Left lung (tissue), 10 donors: ENCODE measurements around the gene NDN. TPM values are rescaled to one million over a fixed set of nuclear protein-coding genes. Genes with fewer than 3 reads are reported as not detected.

ENCODE experiments used
- ATAC-seq: fragments of 200-7000 bp; cut with Tn5 transposase; one replicate; pipeline ENCODE4 v1.9.1; 2020; ENCODE audit warnings: moderate library complexity
- DNase-seq, 4 donors: peaks; one replicate each; pipeline ENCODE4 v3.0.0-alpha.2; 2013 to 2020
- H3K27ac ChIP-seq, 2 donors: fragments of 200-600 bp; sonication (generic) in 1 of 2; one replicate each; pipeline versions ENCODE4 v1.5.0 to v1.8.0; 2020 to 2021
- H3K27me3 ChIP-seq, 2 donors: fragments of 200-600 bp; sonication (generic) in 1 of 2; one replicate each; pipeline versions ENCODE4 v1.5.0 to v1.8.0; 2020 to 2021
- H3K36me3 ChIP-seq, 2 donors: fragments of 200-600 bp; sonication (generic) in 1 of 2; one replicate each; pipeline versions ENCODE4 v1.5.0 to v1.8.0; 2020 to 2021
- H3K4me1 ChIP-seq, 2 donors: fragments of 200-600 bp; one replicate each; pipeline ENCODE4 v1.8.0; 2021
- H3K4me3 ChIP-seq, 2 donors: fragments of 200-600 bp; sonication (generic) in 1 of 2; one replicate each; pipeline versions ENCODE4 v1.5.0 to v1.8.0; 2020 to 2021; ENCODE audit warnings: mild to moderate bottlenecking in 1 of 2
- H3K9me3 ChIP-seq, 2 donors: fragments of 200-600 bp; sonication (generic) in 1 of 2; one replicate each; pipeline versions ENCODE4 v1.5.0 to v1.8.0; 2020 to 2021
- CTCF ChIP-seq, 2 donors: fragments of 200-600 bp; sonication (generic) in 1 of 2; IDR thresholded peaks; one replicate each; pipeline versions ENCODE4 v1.5.0 to v1.8.0; 2021; ENCODE audit warnings: antibody characterized with exemption in 2 of 2
- intact Hi-C, 2 donors: fragments of 100-400 bp; cut with DNase I; formaldehyde crosslinking; loops; one replicate each; pipeline versions ENCODE4 v1.11.2 to v1.14.2; 2022
- polyA plus RNA-seq, 6 donors: library from polyadenylated mRNA; unstranded; fragments of 120-200 nt; gene quantifications; one replicate each; pipeline ENCODE4 v1.2.1, GENCODE V29; 2013; ENCODE audit not compliant: insufficient read length in 6 of 6
- total RNA-seq, 2 donors: library from RNA; stranded (reverse); fragmentation: NEBNext Ultra II Directional; extraction: Animal tissue kit (Norgen Biotek cat#: 25700); gene quantifications; one replicate each; pipeline ENCODE4 v1.2.1, GENCODE V29; 2021
- donor health status: DM: no; HTN: yes; CAD: no.
- donor health status: DM: no; HTN: no; CAD: no.

NDN gene
- total and polyA plus RNA-seq, 8 donors = 41.7 to 114 (median 91.2) TPM

GRCh38 chr15:23686466-23687142 is 501 bp downstream of the NDN start:
- ATAC-seq (peak; percentile 50), DNase-seq (peak in 1 of 4 donors; percentile 71)
- H3K27me3 ChIP-seq = peaks cover 0 to 12% of the 10 kb centered on the region in 2 donors
- no peak overlapping the region for H3K27ac ChIP-seq
- no peaks in the 10 kb centered on the region for H3K36me3 ChIP-seq
- H3K4me3 ChIP-seq = peak overlapping the region; percentile 41 to 42
- H3K9me3 ChIP-seq = peaks cover 0 to 3% of the 10 kb centered on the region in 2 donors
- H3K4me1 ChIP-seq = peaks cover 0 to 6% of the 10 kb centered on the region in 2 donors
- TF ChIP-seq CTCF (IDR thresholded peaks at IDR 0.05) = no peak
- intact Hi-C loops = no loop called here

- Histone ChIP-seq H3K27ac (no peak overlapping the region), H3K36me3 (no peaks in the 10 kb centered on the region), H3K9me3 (no peaks in the 10 kb centered on the region), H3K27me3 (no peaks in the 10 kb centered on the region), H3K4me1 (no peaks in the 10 kb centered on the region), H3K4me3 (no peak overlapping the region)
- DNase-seq (no peak), ATAC-seq (no peak)
- intact Hi-C loops = no loop called here
- TF ChIP-seq CTCF (IDR thresholded peaks at IDR 0.05) = no peak
These were observed 15.6 kb downstream of the NDN start for GRCh38 chr15:23671481-23671880.

GRCh38 chr15:23670970-23671369 is 16.1 kb downstream of the NDN start:
- Histone ChIP-seq H3K27me3 (no peaks in the 10 kb centered on the region), H3K27ac (no peak overlapping the region), H3K4me3 (no peak overlapping the region), H3K4me1 (no peaks in the 10 kb centered on the region), H3K9me3 (no peaks in the 10 kb centered on the region), H3K36me3 (no peaks in the 10 kb centered on the region)
- intact Hi-C loops = no loop called here
- ATAC-seq (no peak), DNase-seq (no peak)
- TF ChIP-seq CTCF (IDR thresholded peaks at IDR 0.05) = no peak

- no peaks in the 10 kb centered on the region for H3K36me3 ChIP-seq
- H3K9me3 ChIP-seq = no peaks in the 10 kb centered on the region
- H3K27ac ChIP-seq = no peak overlapping the region
- ATAC-seq = no peak
- no peak for TF ChIP-seq CTCF (IDR thresholded peaks at IDR 0.05)
- DNase-seq = no peak
- no peaks in the 10 kb centered on the region for H3K27me3 ChIP-seq
- no peaks in the 10 kb centered on the region for H3K4me1 ChIP-seq
- no peak overlapping the region for H3K4me3 ChIP-seq
- intact Hi-C loops = no loop called here
These were observed 23.9 kb downstream of the NDN start for GRCh38 chr15:23663232-23663631.

GRCh38 chr15:23648920-23649515 is 38.1 kb downstream of the NDN start:
- no peak overlapping the region for H3K27ac ChIP-seq
- ATAC-seq (peak; percentile 64), DNase-seq (peak in 1 of 4 donors; percentile 45)
- H3K36me3 ChIP-seq = no peaks in the 10 kb centered on the region
- intact Hi-C loops = loop anchor here in 1 of 2 donors (10.0 kb wide), 1 partner anchor 216 kb away; no protein-coding TSS in a partner anchor
- peak; percentile 35 to 40 for TF ChIP-seq CTCF (IDR thresholded peaks at IDR 0.05)
- peaks cover 0 to 39% of the 10 kb centered on the region in 2 donors for H3K27me3 ChIP-seq
- H3K9me3 ChIP-seq = no peaks in the 10 kb centered on the region
- H3K4me3 ChIP-seq = no peak overlapping the region
- H3K4me1 ChIP-seq = no peaks in the 10 kb centered on the region
